Measurements from ENCODE around the gene FCHSD2. TPM values are rescaled to one million over a fixed set of nuclear protein-coding genes. Genes with fewer than 3 reads are reported as not detected.
A peak's percentile ranks its signal among the peaks of the same experiment; 100 is the strongest.

The FCHSD2 gene
- total and polyA plus RNA-seq, 9 of the 15 experiments (the other 6 are each of a cell fraction or from before 2014, with no cell fraction given): 1.8 to 14.7 (median 6.4) TPM

GRCh38 chr11:72812967-72813739, 329.0 kb downstream of the FCHSD2 start (continued):
- TF ChIP-seq PREB (CRISPR knock-in tag; IDR thresholded peaks at IDR 0.05) (no peak), ATF7 (IDR thresholded peaks at IDR 0.05) (peak; percentile 59; the same call in 1 of the 2 replicates), SMARCE1 (IDR thresholded peaks at IDR 0.05) (no peak), RBM14 (IDR thresholded peaks at IDR 0.05; ENCODE audit: borderline replicate concordance, insufficient read depth, low read depth, low read length) (no peak), AFF4 (CRISPR knock-in tag; IDR thresholded peaks at IDR 0.05) (0 out of 2 replicates have a peak, but pooled peaks have one; percentile 12), ZNF134 (CRISPR knock-in tag; conservative IDR thresholded peaks at IDR 0.05) (no peak), HIVEP1 (CRISPR knock-in tag; IDR thresholded peaks at IDR 0.05) (no peak), ZFX (CRISPR knock-in tag; IDR thresholded peaks at IDR 0.05) (no peak), BHLHE40 (IDR thresholded peaks at IDR 0.05; ENCODE audit: low read length) (no peak), FOSL1 (tag; conservative IDR thresholded peaks at IDR 0.05) (no peak), POLR2G (IDR thresholded peaks at IDR 0.05; ENCODE audit: low read depth, low read length) (no peak), ATF2 (CRISPR knock-in tag; IDR thresholded peaks at IDR 0.05) (no peak), ZC3H8 (IDR thresholded peaks at IDR 0.05) (no peak), CCAR2 (IDR thresholded peaks at IDR 0.05; ENCODE audit: low read depth, low read length) (no peak), TEAD4 (IDR thresholded peaks at IDR 0.05; ENCODE audit: low read length) (no peak), TEAD4 (CRISPR knock-in tag; IDR thresholded peaks at IDR 0.05; ENCODE audit: borderline replicate concordance) (no peak), SMAD1 (IDR thresholded peaks at IDR 0.05; ENCODE audit: low read depth, low read length, partially characterized antibody) (no peak), KLF10 (CRISPR knock-in tag; IDR thresholded peaks at IDR 0.05) (no peak), MITF (IDR thresholded peaks at IDR 0.05) (no peak), RB1 (IDR thresholded peaks at IDR 0.05; ENCODE audit: low read depth) (no peak), ELF2 (CRISPR knock-in tag; IDR thresholded peaks at IDR 0.05) (no peak)

Measured in K562 (cell line).